Activated gamma-delta T cell treated with Interleukin-2 at 50 U/mL for 16 hours (primary cell): ENCODE data around the gene SPOP.

ENCODE experiments used
- DNase-seq: peaks from one replicate; pipeline ENCODE4 v3.0.0-alpha.2; 2020

Gene SPOP

GRCh38 chr17:49612726-49613125 lies 65.2 kb downstream of the SPOP start:
- DNase-seq, result no peak

- DNase-seq, result no peak
These were observed 66.9 kb downstream of the SPOP start for GRCh38 chr17:49610883-49611584.

GRCh38 chr17:49604314-49604869 lies 73.5 kb downstream of the SPOP start:
- no peak for DNase-seq

- no peak for DNase-seq
These were observed 74.2 kb downstream of the SPOP start for GRCh38 chr17:49603720-49604119.

GRCh38 chr17:49603238-49603637 lies 74.7 kb downstream of the SPOP start:
- DNase-seq, result no peak

GRCh38 chr17:49602783-49603182 lies 75.1 kb downstream of the SPOP start:
- no peak for DNase-seq

GRCh38 chr17:49600949-49601348 lies 76.9 kb downstream of the SPOP start:
- DNase-seq, result no peak

GRCh38 chr17:49598918-49599317 lies 79.0 kb downstream of the SPOP start:
- no peak for DNase-seq

GRCh38 chr17:49597928-49598655 lies 79.8 kb downstream of the SPOP start:
- DNase-seq, result no peak

- DNase-seq, result no peak
These were observed 80.5 kb downstream of the SPOP start for GRCh38 chr17:49597436-49597835.

- no peak for DNase-seq
These were observed 81.2 kb downstream of the SPOP start for GRCh38 chr17:49596613-49597244.

- DNase-seq, result no peak
These were observed 81.9 kb downstream of the SPOP start for GRCh38 chr17:49595980-49596379.

GRCh38 chr17:49595328-49595727 lies 82.6 kb downstream of the SPOP start:
- no peak for DNase-seq

GRCh38 chr17:49592263-49592662 lies 85.6 kb downstream of the SPOP start:
- no peak for DNase-seq

- DNase-seq, result no peak
These were observed 87.0 kb downstream of the SPOP start for GRCh38 chr17:49590874-49591273.

- no peak for DNase-seq
These were observed 88.3 kb downstream of the SPOP start for GRCh38 chr17:49589577-49589927.

GRCh38 chr17:49588726-49589576 lies 88.9 kb downstream of the SPOP start:
- DNase-seq, result no peak

- no peak for DNase-seq
These were observed 89.6 kb downstream of the SPOP start for GRCh38 chr17:49588312-49588711.

GRCh38 chr17:49587366-49588073 lies 90.4 kb downstream of the SPOP start:
- no peak for DNase-seq

- DNase-seq, result no peak
These were observed 92.4 kb downstream of the SPOP start for GRCh38 chr17:49585422-49586027.

GRCh38 chr17:49583889-49584288 lies 94.0 kb downstream of the SPOP start:
- DNase-seq, result no peak

- DNase-seq, result no peak
These were observed 94.7 kb downstream of the SPOP start for GRCh38 chr17:49583226-49583625.
